ENCODE results near the gene ORC5.
"Not testable (repeated sequence)": the region's sequence is repeated elsewhere in the genome, so short reads cannot be mapped to it uniquely, and the experiment has no call there.

The ORC5 gene

GRCh38 chr7:104185346-104185745 is 22.5 kb downstream of the ORC5 start:
- DNase-seq: no peak

- DNase-seq: peak; percentile 35
Observed at GRCh38 chr7:104179178-104179577, 28.6 kb downstream of the ORC5 start.

GRCh38 chr7:104177565-104178083 is 30.2 kb downstream of the ORC5 start:
- not testable (repeated sequence) for DNase-seq

GRCh38 chr7:104176332-104176731 is 31.5 kb downstream of the ORC5 start:
- DNase-seq: no peak

- no peak for DNase-seq
Observed at GRCh38 chr7:104175361-104175984, 32.3 kb downstream of the ORC5 start.

GRCh38 chr7:104174798-104175197 is 33.0 kb downstream of the ORC5 start:
- DNase-seq: no peak

- no peak for DNase-seq
Observed at GRCh38 chr7:104162081-104162480, 45.7 kb downstream of the ORC5 start.

- DNase-seq: no peak
Observed at GRCh38 chr7:104161244-104161643, 46.6 kb downstream of the ORC5 start.

- peak; percentile 69 for DNase-seq
Observed at GRCh38 chr7:104160375-104160774, 47.4 kb downstream of the ORC5 start.

GRCh38 chr7:104156842-104157277 is 51.0 kb downstream of the ORC5 start:
- DNase-seq: peak; percentile 60

GRCh38 chr7:104153287-104153686 is 54.5 kb downstream of the ORC5 start:
- DNase-seq: no peak

GRCh38 chr7:104152468-104152867 is 55.3 kb downstream of the ORC5 start:
- no peak for DNase-seq

GRCh38 chr7:104150470-104150869 is 57.3 kb downstream of the ORC5 start:
- no peak for DNase-seq

- DNase-seq: peak; percentile 38
Observed at GRCh38 chr7:104149822-104150221, 58.0 kb downstream of the ORC5 start.

- DNase-seq: no peak
Observed at GRCh38 chr7:104142147-104142546, 65.7 kb downstream of the ORC5 start.

- DNase-seq: no peak
Observed at GRCh38 chr7:104137971-104138370, 69.8 kb downstream of the ORC5 start.

GRCh38 chr7:104137511-104137910 is 70.3 kb downstream of the ORC5 start:
- no peak for DNase-seq

- DNase-seq: no peak
Observed at GRCh38 chr7:104136981-104137380, 70.8 kb downstream of the ORC5 start.

GRCh38 chr7:104136561-104136960 is 71.3 kb downstream of the ORC5 start:
- DNase-seq: no peak

- no peak for DNase-seq
Observed at GRCh38 chr7:104135760-104136558, 71.9 kb downstream of the ORC5 start.

- no peak for DNase-seq
Observed at GRCh38 chr7:104133238-104133637, 74.6 kb downstream of the ORC5 start.

- no peak for DNase-seq
Observed at GRCh38 chr7:104130726-104131125, 77.1 kb downstream of the ORC5 start.

- DNase-seq: no peak
Observed at GRCh38 chr7:104127204-104127603, 80.6 kb downstream of the ORC5 start.

GRCh38 chr7:104126411-104126841 is 81.4 kb downstream of the ORC5 start:
- peak; percentile 19 for DNase-seq

Data from eye (tissue), 1 donor.